ENCODE measurements around the gene KLHDC4. TPM values are rescaled to one million over a fixed set of nuclear protein-coding genes. Genes with fewer than 3 reads are reported as not detected.

Gene KLHDC4
- total RNA-seq, 1 experiment from 2014 or later = 36.3 TPM

- no peaks in the 10 kb centered on the region for H3K27me3 ChIP-seq (ENCODE audit: low read length)
- H2AFZ ChIP-seq (ENCODE audit: low read length) = no peak overlapping the region
- 0 out of 2 replicates have a peak, but pooled peaks have one; percentile 38 for ATAC-seq
- no peaks in the 10 kb centered on the region for H3F3A ChIP-seq (ENCODE audit: low read length, unreplicated experiment)
- BruUV-seq (replicated peaks) = no TSS peak
- H3K9me3 ChIP-seq (ENCODE audit: low read length) = no peaks in the 10 kb centered on the region
- H3K79me2 ChIP-seq (ENCODE audit: low read length) = no peaks in the 10 kb centered on the region
- ChIA-PET POLR2A (ENCODE audit: unreplicated experiment) (no interaction called here), CTCF (no interaction called here)
- intact Hi-C loops (cut with micrococcal nuclease) = no loop called here
- no peaks in the 10 kb centered on the region for H3K4me1 ChIP-seq (ENCODE audit: insufficient read depth, low read length)
- no peak for TF ChIP-seq EZH2 (IDR thresholded peaks at IDR 0.05; ENCODE audit: low read length, unreplicated experiment)
- no peaks in the 10 kb centered on the region for H4K20me1 ChIP-seq (ENCODE audit: low read length)
- no peak overlapping the region for H3K4me2 ChIP-seq (ENCODE audit: low read length)
- DNase-seq = peak; percentile 23
- H3K9ac ChIP-seq (ENCODE audit: low read length) = no peak overlapping the region
- no peaks in the 10 kb centered on the region for H3K9me2 ChIP-seq (replicated peaks; ENCODE audit: low read length)
- H3K36me3 ChIP-seq (ENCODE audit: low read depth, low read length) = no peaks in the 10 kb centered on the region
- no peak overlapping the region for H3K4me3 ChIP-seq (ENCODE audit: low read length)
- no peak overlapping the region for H3K27ac ChIP-seq (ENCODE audit: low read length)
Measured at GRCh38 chr16:87661561-87661960, 104.2 kb downstream of the KLHDC4 start.

GRCh38 chr16:87658564-87659225 is 107.1 kb downstream of the KLHDC4 start:
- Histone ChIP-seq H3K79me2 (ENCODE audit: low read length) (no peaks in the 10 kb centered on the region), H3K9ac (ENCODE audit: low read length) (no peak overlapping the region), H3K4me3 (ENCODE audit: low read length) (no peak overlapping the region), H2AFZ (ENCODE audit: low read length) (no peak overlapping the region), H3K4me2 (ENCODE audit: low read length) (no peak overlapping the region), H3K9me2 (replicated peaks; ENCODE audit: low read length) (no peaks in the 10 kb centered on the region), H3K36me3 (ENCODE audit: low read depth, low read length) (no peaks in the 10 kb centered on the region), H3F3A (ENCODE audit: low read length, unreplicated experiment) (no peaks in the 10 kb centered on the region), H3K27ac (ENCODE audit: low read length) (no peak overlapping the region), H3K9me3 (ENCODE audit: low read length) (no peaks in the 10 kb centered on the region), H3K27me3 (ENCODE audit: low read length) (no peaks in the 10 kb centered on the region), H3K4me1 (ENCODE audit: insufficient read depth, low read length) (no peaks in the 10 kb centered on the region), H4K20me1 (ENCODE audit: low read length) (no peaks in the 10 kb centered on the region)
- intact Hi-C loops (cut with micrococcal nuclease) = no loop called here
- ATAC-seq = no peak
- ChIA-PET CTCF (no interaction called here), POLR2A (ENCODE audit: unreplicated experiment) (no interaction called here)
- no TSS peak for BruUV-seq (replicated peaks)
- DNase-seq = no peak
- TF ChIP-seq EZH2 (IDR thresholded peaks at IDR 0.05; ENCODE audit: low read length, unreplicated experiment) = no peak
- TF ChIP-seq CTCF (conservative IDR thresholded peaks at IDR 0.05; ENCODE audit: low read depth, low read length) = no peak
- no peak for TF ChIP-seq EZH2phosphoT487 (IDR thresholded peaks at IDR 0.05; ENCODE audit: borderline replicate concordance, low read length)

Other genes starting within 250 kb of the KLHDC4 start
- not detected in 2 replicates for gene JPH3, start 163.5 kb downstream of the KLHDC4 start, total RNA-seq (2014; rRNA removed)
- 93.2 and 118 TPM in 2 replicates for gene SLC7A5, start 103.5 kb upstream of the KLHDC4 start, total RNA-seq (2014; rRNA removed)
- not detected in 2 replicates for gene CA5A, start 170.5 kb upstream of the KLHDC4 start, total RNA-seq (2014; rRNA removed)
- gene BANP, start 185.4 kb upstream of the KLHDC4 start, total RNA-seq (2014; rRNA removed) = 24.2 TPM in 2 replicates